Naive thymus-derived CD8-positive, alpha-beta T cell (primary cell): ENCODE measurements around the gene PCNX3. TPM values are rescaled to one million over a fixed set of nuclear protein-coding genes. Genes with fewer than 3 reads are reported as not detected.
A peak's percentile ranks its signal among the peaks of the same experiment; 100 is the strongest.
"Not testable (repeated sequence)": the region's sequence is repeated elsewhere in the genome, so short reads cannot be mapped to it uniquely, and the experiment has no call there.

Experiments used
- ATAC-seq, 2 donors: fragments of 150-1000 bp; cut with Tn5 transposase in 1 of 2; sonication (Bioruptor Pico), chemical (Tn5 transposase) in 1 of 2; 1 replicate in 1 of 2; 2 replicates in 1 of 2; pipeline ENCODE4 v1.10.0; 2021; ENCODE audit warnings: mild to moderate bottlenecking in 2 of 2, moderate library complexity in 2 of 2
- POLR2A ChIA-PET: fragments of 350-600 bp; sonication (Branson Sonifier 250); formaldehyde crosslinking; loops from one replicate; lab custom pipeline; 2021; ENCODE audit warnings: antibody characterized with exemption; lab: Charles Lee
- DNase-seq, 10 donors: peaks; one replicate each; pipeline versions ENCODE4 v3.0.0 to v3.0.0-alpha.2; 2020 to 2022
- H3K27ac Mint-ChIP-seq, 10 donors: one replicate each; pipeline ENCODE4 v1.8.0; 2020 to 2022; ENCODE audit warnings: mild to moderate bottlenecking in 10 of 10, mixed read lengths in 10 of 10, moderate library complexity in 4 of 10, inconsistent platforms in 1 of 10
- H3K27me3 Mint-ChIP-seq, 5 donors: one replicate each; pipeline ENCODE4 v1.8.0; 2021 to 2022; ENCODE audit warnings: mixed read lengths in 5 of 5
- H3K36me3 Mint-ChIP-seq, 3 donors: one replicate each; pipeline ENCODE4 v1.8.0; 2020 to 2022; ENCODE audit warnings: mixed read lengths in 3 of 3, mild to moderate bottlenecking in 2 of 3, inconsistent platforms in 1 of 3
- H3K4me1 Mint-ChIP-seq, 4 donors: one replicate each; pipeline ENCODE4 v1.8.0; 2021 to 2022; ENCODE audit warnings: mixed read lengths in 4 of 4
- H3K4me3 Mint-ChIP-seq, 10 donors: one replicate each; pipeline ENCODE4 v1.8.0; 2020 to 2022; ENCODE audit warnings: mild to moderate bottlenecking in 10 of 10, mixed read lengths in 10 of 10, moderate library complexity in 6 of 10, inconsistent platforms in 1 of 10
- H3K9me3 Mint-ChIP-seq, 9 donors: one replicate each; pipeline ENCODE4 v1.8.0; 2020 to 2022; ENCODE audit warnings: mixed read lengths in 9 of 9, mild to moderate bottlenecking in 3 of 9, inconsistent platforms in 1 of 9, moderate library complexity in 1 of 9
- polyA plus RNA-seq, 3 donors: library from polyadenylated mRNA; unstranded; fragments of 300-500 nt; fragmentation: Illumina TruSeq; gene quantifications; one replicate each; pipeline ENCODE4 v1.2.3, GENCODE V29; 2021
- total RNA-seq, 8 experiments: library from RNA in 2 of 8; stranded (reverse) in 2 of 8; gene quantifications; one replicate each; pipeline ENCODE4 v1.2.3 and lab custom pipeline; 2021 to 2026

The PCNX3 gene
- total and polyA plus RNA-seq, 5 experiments from 2014 or later: 0.96 to 64.2 (median 6.5) TPM

DNA sequence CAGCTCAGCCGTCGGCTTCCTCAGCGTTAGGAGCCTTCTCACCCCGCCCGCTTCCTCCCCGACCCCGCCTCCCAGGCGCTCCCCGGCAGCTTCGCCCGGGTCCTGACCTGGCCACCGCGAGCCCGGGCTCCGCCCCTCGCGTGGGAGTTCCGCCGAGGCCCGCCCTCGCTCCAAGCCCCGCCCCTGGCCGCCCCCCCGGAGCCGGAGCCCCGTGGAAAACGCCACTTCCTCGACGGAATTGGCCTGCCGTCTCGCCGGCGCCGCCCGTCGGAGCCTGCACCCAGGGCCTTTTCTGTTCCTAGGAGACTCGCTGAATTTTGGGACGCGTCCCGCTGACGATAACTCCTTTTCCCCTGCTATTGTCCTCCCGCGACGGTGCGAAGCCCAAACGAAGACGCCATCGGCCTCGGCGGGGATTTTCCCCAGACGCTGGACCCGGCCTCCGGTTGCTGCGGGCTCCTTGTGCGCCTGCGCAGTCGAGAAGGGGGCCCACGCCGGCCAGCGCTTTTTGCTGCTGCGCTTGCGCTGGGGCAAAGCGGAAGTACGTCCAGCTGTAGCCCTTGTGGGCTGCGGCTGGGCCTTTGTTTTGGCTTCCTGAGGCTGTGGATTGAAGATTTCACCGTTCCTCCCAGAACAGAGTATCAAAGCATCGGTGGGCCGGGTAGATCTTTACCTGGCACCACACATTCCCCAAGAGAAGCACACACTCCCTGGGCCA is 37.1 kb downstream of the PCNX3 start:
- DNase-seq (peak; percentile 92 to 99 (median 96)), ATAC-seq (peak; percentile 77 to 81)
- H3K27me3 Mint-ChIP-seq: peaks cover 0 to 2% (median 0%) of the 10 kb centered on the region in 5 donors
- no peaks in the 10 kb centered on the region for H3K9me3 Mint-ChIP-seq
- POLR2A ChIA-PET: interaction anchor here (0.6 to 34.7 kb wide), 27 partner anchors 10 to 1349 kb away, joined by 3 to 1068 read pairs (median 4); partner anchors contain the start of genes CCDC85B, CD248, CFL1 and DPF2
- peaks cover 38 to 66% (median 52%) of the 10 kb centered on the region in 4 donors for H3K4me1 Mint-ChIP-seq
- H3K27ac Mint-ChIP-seq: peak overlapping the region; percentile 96 to 99 (median 98)
- peak overlapping the region; percentile 73 to 95 (median 91) for H3K4me3 Mint-ChIP-seq
- H3K36me3 Mint-ChIP-seq: peaks cover 0 to 75% (median 20%) of the 10 kb centered on the region in 3 donors

DNA sequence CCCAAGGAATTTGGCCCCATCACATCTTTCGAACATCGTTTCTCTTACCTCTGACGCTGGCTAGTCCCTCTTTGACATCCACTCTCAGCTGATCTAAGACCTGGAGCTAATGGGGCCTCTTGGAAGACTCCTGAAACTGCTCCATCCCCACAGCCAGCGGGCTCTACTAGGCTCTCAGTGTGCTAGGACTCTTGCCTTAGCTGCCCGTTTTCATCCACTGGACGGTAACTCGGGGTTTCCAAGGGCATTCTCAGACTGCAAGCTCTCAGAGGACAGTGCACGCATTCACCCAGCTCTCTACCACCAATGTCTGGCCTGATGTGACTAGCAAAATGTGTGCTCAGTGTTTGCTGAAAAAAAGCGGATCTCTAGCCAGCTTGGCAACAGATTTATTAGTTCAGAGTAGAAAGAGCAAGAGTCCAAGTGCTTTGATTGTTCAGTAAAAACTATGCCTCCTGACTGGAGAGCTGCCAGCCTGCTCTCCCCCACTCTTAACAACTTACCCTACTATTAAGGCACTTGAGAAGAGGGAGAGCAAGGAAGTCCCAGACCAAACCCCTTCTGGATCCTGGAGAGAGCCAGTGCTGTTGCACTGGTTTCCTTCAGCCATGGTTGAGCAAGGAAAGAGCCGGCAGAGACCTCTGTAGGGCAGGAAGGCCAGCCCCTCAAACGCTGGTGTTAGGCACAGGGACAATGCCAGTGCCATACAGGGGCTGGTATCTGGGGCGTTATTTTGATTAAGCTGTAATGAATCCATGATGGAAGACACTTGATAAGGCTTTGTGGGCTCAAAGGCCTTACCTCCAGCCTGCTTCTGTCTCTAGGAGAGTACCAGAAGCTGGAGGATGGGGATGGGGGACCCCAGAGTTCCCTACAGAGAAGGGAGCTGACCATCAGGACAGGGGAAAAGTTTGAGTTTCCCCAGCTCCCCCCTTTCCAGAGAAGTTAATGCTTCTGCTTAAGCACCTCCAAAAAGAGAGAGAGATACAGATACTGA is 38.0 kb downstream of the PCNX3 start:
- no peak for ATAC-seq
- H3K4me3 Mint-ChIP-seq: peak overlapping the region; percentile 73 to 95 (median 91)
- DNase-seq: no peak
- peaks cover 0 to 2% (median 0%) of the 10 kb centered on the region in 5 donors for H3K27me3 Mint-ChIP-seq
- no peaks in the 10 kb centered on the region for H3K9me3 Mint-ChIP-seq
- POLR2A ChIA-PET: interaction anchor here (0.5 to 34.7 kb wide), 25 partner anchors 9 to 1469 kb away, joined by 3 to 1068 read pairs (median 5); partner anchors contain the start of genes CCDC85B, CD248, CFL1 and DPF2
- H3K27ac Mint-ChIP-seq: peak overlapping the region; percentile 96 to 99 (median 98)
- peaks cover 0 to 73% (median 16%) of the 10 kb centered on the region in 3 donors for H3K36me3 Mint-ChIP-seq
- H3K4me1 Mint-ChIP-seq: peaks cover 37 to 66% (median 53%) of the 10 kb centered on the region in 4 donors

DNA sequence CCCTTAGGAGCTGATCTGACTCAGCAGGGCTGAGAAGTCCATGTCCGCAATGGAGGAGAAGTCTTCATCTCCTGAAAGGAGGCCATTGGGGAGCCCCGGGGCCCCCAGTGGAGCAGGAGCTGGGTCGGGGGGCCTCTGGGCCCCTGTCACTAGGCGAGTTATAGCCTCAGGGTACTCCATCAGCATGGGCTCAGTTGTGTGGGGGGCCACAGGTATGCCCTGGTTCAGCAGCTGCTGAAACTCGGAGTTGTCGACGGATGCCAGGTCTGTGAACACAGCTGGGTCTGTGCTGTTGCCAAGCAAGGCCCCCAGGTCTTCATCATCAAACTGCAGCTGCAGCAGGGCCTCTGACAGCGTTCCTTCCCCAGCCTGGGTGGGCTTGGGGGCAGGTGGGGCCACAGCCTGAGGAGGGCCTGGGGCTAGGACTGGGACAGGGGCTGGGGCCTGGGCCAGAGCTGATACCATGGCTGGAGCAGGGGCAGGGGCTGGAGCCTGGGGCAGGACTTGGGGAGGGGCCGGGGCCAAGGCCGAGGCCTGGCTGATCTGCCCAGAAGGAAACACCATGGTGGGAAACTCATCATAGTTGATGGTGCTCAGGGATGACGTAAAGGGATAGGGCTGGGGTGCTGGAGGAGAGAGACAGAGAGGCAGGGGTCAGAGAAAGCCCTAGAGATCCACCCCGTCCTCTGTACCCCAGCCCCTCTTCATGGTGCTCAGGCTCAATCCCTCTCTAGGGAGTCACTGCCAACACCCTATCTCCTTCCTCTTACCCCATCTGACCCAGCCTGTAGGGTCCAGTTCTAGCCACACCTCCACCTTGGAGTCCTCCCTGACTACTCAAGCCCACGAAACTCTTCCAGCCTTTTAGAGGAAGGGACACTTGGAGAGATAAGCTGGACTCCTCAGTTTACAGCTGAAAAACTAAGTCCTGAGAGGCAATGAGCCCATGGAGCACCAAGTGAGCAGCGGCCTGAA is 39.1 kb downstream of the PCNX3 start:
- Mint-ChIP-seq H3K27me3 (peaks cover 0 to 2% (median 0%) of the 10 kb centered on the region in 5 donors), H3K4me3 (peak overlapping the region in 5 of 10 donors; percentile 10 to 62 (median 30)), H3K9me3 (no peaks in the 10 kb centered on the region), H3K4me1 (peaks cover 44 to 77% (median 60%) of the 10 kb centered on the region in 4 donors), H3K36me3 (peaks cover 0 to 77% (median 20%) of the 10 kb centered on the region in 3 donors), H3K27ac (peak overlapping the region; percentile 14 to 99 (median 98))
- POLR2A ChIA-PET: interaction anchor here (0.7 to 34.7 kb wide), 6 partner anchors 8 to 157 kb away, joined by 3 to 1068 read pairs (median 15); partner anchors contain the start of genes EHBP1L1, MALAT1, MAP3K11 and PCNX3
- DNase-seq: no peak
- ATAC-seq: no peak

DNA sequence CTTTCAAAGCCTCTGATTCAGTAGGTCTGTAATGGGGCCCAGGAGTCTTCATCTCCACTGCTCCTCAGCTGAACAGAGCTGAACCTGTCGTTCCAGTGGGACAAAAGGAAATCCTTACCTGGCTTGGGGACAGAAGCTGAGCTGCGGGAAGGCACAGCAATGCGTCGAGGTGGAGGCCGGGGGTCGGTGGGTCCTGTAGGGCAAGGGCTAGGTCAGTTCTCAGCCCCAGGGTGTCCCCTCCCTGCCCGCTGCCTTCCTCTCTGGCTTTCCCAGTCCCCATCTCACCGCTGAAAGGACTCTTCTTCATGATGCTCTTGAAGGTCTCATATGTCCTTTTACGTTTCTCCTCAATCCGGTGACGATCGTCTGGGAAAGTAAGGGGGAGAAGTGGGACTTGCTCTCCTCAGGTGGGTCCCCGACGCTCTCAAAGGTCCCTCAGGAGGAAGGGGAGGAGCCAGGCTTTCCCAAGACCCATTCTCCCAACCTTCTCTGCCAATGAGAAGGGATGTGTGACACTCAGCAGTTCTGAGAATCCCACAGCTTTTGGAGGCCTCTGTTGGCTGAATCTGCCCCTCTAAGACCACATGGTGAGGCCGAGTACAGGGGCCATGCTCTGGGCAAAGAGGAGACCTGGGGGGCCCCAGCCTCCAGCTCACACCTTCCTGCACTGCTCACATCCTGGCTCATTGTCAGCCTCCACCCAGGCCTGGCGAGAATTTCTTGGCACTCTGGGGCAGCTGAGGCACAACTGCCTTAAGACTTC is 40.2 kb downstream of the PCNX3 start:
- POLR2A ChIA-PET: interaction anchor here (34.7 kb wide), 1 partner anchor 29 kb away, joined by 1068 read pairs; the partner anchor contains the start of genes MAP3K11, PCNX3 and SIPA1
- Mint-ChIP-seq H3K27ac (peak overlapping the region in 9 of 10 donors; percentile 59 to 97 (median 78)), H3K27me3 (peaks cover 0 to 2% (median 0%) of the 10 kb centered on the region in 5 donors), H3K9me3 (no peaks in the 10 kb centered on the region), H3K4me1 (peaks cover 49 to 86% (median 69%) of the 10 kb centered on the region in 4 donors), H3K4me3 (peak overlapping the region in 2 of 10 donors; percentile 29 to 40), H3K36me3 (peaks cover 0 to 77% (median 24%) of the 10 kb centered on the region in 3 donors)
- no peak for ATAC-seq
- DNase-seq: no peak

DNA sequence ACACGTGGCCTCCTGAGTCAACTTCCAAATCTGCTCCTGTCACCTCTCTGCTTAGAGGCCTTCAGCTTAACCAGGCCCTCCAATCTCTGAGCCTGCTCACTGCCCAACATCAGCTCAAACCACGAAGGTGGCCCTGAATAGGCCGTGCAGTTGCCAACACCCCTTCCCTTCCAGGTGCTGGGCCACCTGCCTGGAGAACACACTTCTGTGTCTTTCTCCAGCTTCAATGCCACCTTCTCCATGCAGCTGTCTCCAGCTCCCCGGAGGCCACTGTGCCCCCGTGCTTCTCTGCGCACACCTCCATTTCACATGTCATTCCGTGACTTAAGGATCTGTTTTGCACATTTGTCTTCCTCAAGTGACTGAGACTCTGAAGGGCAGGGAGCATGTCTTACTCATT is 41.9 kb downstream of the PCNX3 start:
- H3K9me3 Mint-ChIP-seq: no peaks in the 10 kb centered on the region
- ATAC-seq (no peak), DNase-seq (no peak)
- POLR2A ChIA-PET: interaction anchor here (1.0 to 34.7 kb wide), 2 partner anchors 30 to 139 kb away, joined by 3 to 1068 read pairs; partner anchors contain the start of genes MAP3K11, PCNX3 and SIPA1
- peaks cover 0 to 2% (median 0%) of the 10 kb centered on the region in 5 donors for H3K27me3 Mint-ChIP-seq
- H3K27ac Mint-ChIP-seq: peak overlapping the region in 9 of 10 donors; percentile 5 to 80 (median 70)
- H3K4me1 Mint-ChIP-seq: peaks cover 39 to 75% (median 62%) of the 10 kb centered on the region in 4 donors
- H3K4me3 Mint-ChIP-seq: peak overlapping the region in 2 of 10 donors; percentile 5 to 39
- peaks cover 0 to 74% (median 26%) of the 10 kb centered on the region in 3 donors for H3K36me3 Mint-ChIP-seq

DNA sequence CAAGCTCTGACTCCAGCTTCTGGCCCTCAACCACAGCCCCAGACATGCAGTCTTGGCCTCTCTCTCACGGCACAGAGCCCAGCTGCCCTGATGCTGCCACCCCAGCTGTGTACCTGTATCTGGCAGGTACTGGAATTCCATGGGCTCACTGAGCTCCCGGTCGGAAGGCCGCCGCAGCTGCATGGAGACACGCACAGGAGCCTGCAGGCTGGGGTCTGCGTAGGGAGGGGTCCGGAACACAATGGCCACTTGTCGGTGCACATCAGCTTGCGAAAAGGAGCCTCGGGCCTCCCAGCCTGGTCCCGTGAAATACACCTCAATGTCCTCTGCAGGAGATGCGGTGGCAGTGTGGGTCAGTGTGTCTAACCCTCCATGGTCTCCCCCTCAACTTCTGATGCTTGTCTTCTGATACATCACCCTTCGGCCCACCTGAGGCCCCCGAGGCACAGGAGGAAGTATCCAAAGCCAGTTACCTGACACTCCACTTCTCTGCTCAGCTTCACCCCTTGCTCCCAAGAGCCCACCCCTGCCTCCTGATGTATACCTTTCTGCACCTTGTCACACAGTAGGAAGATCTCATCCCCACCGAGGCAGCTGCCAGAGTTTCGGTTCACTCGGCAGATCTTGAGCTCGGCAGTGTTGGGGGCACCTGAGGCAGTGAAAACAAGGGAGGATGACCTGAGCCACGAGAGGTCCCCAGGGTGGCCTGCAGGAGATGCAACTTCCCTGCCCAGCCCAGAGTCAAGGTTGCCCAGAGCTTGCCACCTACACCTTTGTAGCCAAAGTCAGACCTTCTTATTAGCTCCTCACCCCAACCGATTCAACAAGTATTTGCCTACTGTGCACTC is 42.8 kb downstream of the PCNX3 start:
- POLR2A ChIA-PET: interaction anchor here (0.6 to 34.7 kb wide), 5 partner anchors 8 to 634 kb away, joined by 3 to 1068 read pairs (median 3); partner anchors contain the start of genes MAP3K11, PCNX3 and SIPA1
- Mint-ChIP-seq H3K27me3 (no peaks in the 10 kb centered on the region), H3K4me3 (peak overlapping the region in 2 of 10 donors; percentile 34 to 64)

DNA sequence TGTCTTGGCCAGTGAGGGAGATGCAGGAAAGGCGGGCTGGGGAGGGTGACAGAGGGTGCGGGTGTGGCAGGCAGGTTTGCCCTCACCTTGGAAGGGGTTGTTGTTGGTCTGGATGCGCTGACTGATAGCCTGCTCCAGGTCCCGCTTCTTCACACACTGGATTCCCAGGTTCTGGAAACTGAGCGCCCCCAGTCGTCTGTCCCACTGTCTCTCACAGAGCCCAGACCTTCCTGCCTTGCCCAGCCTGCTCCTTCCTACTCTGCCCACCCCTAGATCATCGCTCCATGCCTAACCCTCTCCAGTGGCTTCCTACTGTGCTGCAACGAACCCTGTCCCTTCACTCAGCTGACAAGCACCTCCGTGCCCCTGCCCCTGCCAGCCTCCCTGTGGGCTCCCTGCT is 44.5 kb downstream of the PCNX3 start:
- peak overlapping the region in 8 of 10 donors; percentile 13 to 79 (median 51) for H3K4me3 Mint-ChIP-seq

More for the DNA sequence above, 42.8 kb downstream of the PCNX3 start:
- Mint-ChIP-seq H3K4me1 (peaks cover 30 to 67% (median 53%) of the 10 kb centered on the region in 4 donors), H3K36me3 (peaks cover 0 to 69% (median 26%) of the 10 kb centered on the region in 3 donors), H3K9me3 (no peaks in the 10 kb centered on the region), H3K27ac (peak overlapping the region in 6 of 10 donors; percentile 2 to 87 (median 70))
- no peak for ATAC-seq
- peak in 1 of 10 donors; percentile 4 for DNase-seq

DNA sequence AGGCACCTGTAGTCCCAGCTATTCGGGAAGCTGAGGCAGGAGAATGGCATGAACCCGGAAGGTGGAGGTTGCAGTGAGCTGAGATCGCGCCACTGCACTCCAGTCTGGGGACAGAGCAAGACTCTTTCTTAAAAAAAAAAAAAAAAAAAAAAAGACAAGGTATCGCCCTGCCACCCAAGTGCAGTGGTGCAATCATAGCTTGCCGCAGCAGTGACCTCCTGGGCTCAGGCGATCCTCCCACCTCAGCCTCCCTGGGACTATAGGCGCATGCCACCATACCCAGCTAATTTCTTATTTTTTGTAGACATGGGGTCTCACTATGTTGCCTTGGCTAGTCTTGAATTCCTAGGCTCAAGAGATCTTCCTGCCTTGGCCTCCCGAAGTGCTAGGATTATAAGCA is 45.3 kb downstream of the PCNX3 start:
- H3K4me1 Mint-ChIP-seq: peaks cover 23 to 63% (median 46%) of the 10 kb centered on the region in 4 donors
- ATAC-seq, H3K9me3 Mint-ChIP-seq, DNase-seq, H3K27me3 Mint-ChIP-seq: not testable (repeated sequence)
- peaks cover 0 to 50% (median 19%) of the 10 kb centered on the region in 3 donors for H3K36me3 Mint-ChIP-seq
- H3K4me3 Mint-ChIP-seq: peak overlapping the region; percentile 72 to 92 (median 84)
- POLR2A ChIA-PET: interaction anchor here (0.6 to 34.7 kb wide), 4 partner anchors 10 to 83 kb away, joined by 5 to 1068 read pairs (median 68); partner anchors contain the start of genes KAT5, MAP3K11, PCNX3 and SIPA1
- peak overlapping the region in 9 of 10 donors; percentile 68 to 95 (median 88) for H3K27ac Mint-ChIP-seq

More for the DNA sequence above, 44.5 kb downstream of the PCNX3 start:
- POLR2A ChIA-PET: interaction anchor here (0.7 to 34.7 kb wide), 3 partner anchors 9 to 1857 kb away, joined by 3 to 1068 read pairs (median 130); partner anchors contain the start of genes MAP3K11, PCNX3 and SIPA1
- H3K9me3 Mint-ChIP-seq: no peaks in the 10 kb centered on the region
- ATAC-seq (no peak), DNase-seq (no peak)
- H3K36me3 Mint-ChIP-seq: peaks cover 0 to 59% (median 23%) of the 10 kb centered on the region in 3 donors
- peaks cover 25 to 60% (median 51%) of the 10 kb centered on the region in 4 donors for H3K4me1 Mint-ChIP-seq
- H3K27ac Mint-ChIP-seq: peak overlapping the region; percentile 51 to 93 (median 78)
- no peaks in the 10 kb centered on the region for H3K27me3 Mint-ChIP-seq

DNA sequence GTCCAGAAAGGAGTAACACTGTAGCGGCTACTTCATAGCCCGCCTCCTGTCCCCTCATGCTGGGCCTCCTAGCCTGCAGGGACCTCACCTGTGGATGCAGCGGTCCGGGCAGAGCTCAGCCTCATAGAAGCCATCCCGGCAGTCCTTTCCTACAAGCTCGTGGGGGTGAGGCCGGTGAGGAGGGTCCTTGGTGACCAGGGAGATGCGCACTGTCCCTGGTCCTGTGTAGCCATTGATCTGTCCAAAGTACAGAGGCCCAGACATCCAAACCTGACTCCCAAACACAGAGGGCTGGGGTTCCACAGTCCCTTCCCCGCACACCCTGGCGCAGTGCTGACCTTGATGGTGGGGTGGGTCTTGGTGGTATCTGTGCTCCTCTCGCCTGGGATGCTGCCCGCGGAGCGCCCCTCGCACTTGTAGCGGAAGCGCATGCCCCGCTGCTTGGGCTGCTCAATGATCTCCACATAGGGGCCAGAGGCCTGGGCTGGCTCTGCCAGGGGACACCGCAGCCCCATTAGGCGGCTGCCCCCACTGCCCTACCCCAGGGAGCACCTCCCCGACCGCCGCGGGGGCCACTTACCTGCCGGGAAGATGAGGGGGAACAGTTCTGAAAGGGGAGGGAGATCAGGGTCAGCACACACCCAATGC is 46.1 kb downstream of the PCNX3 start:
- POLR2A ChIA-PET: interaction anchor here (0.6 to 34.7 kb wide), 8 partner anchors 11 to 1421 kb away, joined by 3 to 1068 read pairs (median 6); partner anchors contain the start of genes CCDC85B, FAM89B, FKBP2 and KAT5
- peaks cover 0 to 42% (median 16%) of the 10 kb centered on the region in 3 donors for H3K36me3 Mint-ChIP-seq
- H3K9me3 Mint-ChIP-seq: no peaks in the 10 kb centered on the region
- DNase-seq (no peak), ATAC-seq (no peak)
- peak overlapping the region; percentile 71 to 95 (median 88) for H3K27ac Mint-ChIP-seq
- H3K4me1 Mint-ChIP-seq: peaks cover 20 to 58% (median 40%) of the 10 kb centered on the region in 4 donors
- no peaks in the 10 kb centered on the region for H3K27me3 Mint-ChIP-seq
- peak overlapping the region; percentile 72 to 92 (median 84) for H3K4me3 Mint-ChIP-seq
